ENCODE measurements around the gene DNAH6.
"Not testable (repeated sequence)": the region's sequence is repeated elsewhere in the genome, so short reads cannot be mapped to it uniquely, and the experiment has no call there.

Gene DNAH6

DNA sequence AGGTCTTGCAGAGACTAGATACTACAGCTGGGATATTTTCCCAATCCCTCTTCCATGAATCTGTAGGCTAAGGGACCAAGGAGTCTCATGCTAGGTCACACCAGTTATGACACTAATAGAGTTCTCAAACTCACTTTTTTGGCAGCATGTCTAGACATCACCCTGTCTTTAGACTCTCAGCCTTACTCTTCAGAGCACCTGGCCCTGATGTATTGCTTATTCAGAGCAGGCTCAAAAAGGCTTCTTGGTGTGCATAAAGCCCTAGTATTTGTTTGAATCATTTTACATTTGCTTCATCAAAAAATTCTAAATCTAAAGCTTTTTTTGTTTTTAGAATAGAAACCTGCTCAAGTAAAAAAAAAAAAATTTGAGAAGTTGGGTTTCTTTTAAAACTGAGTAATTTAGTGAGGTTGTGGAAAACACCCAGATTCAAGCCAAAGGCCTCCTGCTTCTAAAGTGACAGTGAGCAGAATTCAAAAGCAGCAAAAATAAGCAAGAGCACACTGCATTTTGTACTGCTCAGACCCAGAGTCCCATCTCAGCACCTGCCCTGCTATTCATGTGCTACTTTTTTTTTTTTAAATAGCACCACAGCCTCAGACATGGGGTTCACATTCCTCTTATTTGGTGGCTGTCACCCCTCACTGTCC, 18.0 kb upstream of the DNAH6 start:
- DNase-seq: no peak

- DNase-seq: not testable (repeated sequence)
Observed at GRCh38 chr2:84511024-84511423, 5.3 kb upstream of the DNAH6 start.

- no peak for DNase-seq
Observed at GRCh38 chr2:84515788-84516187, 510 bp upstream of the DNAH6 start.

DNA sequence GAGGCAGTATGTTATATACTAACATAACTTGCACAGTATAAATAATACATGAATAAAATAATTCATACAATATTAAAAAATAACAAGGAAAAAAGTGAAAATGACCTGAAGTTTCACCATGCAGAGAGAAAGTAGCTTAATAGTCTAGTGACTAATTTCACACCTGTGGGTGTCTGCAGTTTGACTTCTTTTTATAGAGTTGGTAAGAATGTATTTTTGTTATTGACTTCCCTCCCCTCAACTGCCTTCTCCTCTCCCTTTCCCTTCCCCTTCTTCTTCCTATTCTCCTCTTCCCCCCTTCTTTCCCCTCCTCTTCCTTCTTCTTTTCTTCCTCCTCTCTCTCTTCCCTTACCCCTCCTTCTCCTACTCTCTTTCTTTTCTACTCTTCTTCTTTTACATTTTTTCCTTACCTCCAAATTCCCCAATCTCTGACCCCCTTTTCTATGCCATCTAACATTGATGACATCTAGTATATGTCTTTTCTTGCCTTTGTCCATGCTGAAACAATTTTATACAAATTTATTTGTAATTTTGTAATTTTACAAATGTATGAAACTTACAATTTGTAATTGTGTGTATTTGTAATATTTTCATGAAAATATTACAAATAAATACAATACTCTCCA, 3.1 kb downstream of the DNAH6 start:
- DNase-seq: no peak

DNA sequence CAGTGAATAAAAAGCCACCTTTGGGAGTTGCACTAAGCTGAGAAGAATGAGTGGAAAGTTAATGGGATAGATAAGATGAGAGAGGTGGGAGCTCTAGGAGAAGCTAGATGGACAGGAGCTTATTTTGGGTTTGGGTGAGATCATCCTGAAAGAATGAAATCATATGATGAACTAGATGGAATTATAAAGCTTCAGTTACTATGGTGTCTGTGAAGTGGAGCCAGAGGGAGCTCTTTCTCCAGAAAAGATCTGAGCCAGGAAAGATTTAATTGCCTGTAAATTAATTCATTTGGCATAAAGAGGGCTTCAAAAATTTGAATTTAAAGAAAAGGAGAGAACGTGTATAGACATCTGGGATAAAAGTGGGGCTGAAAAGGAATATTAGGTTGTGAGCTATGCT, 10.3 kb downstream of the DNAH6 start:
- DNase-seq: no peak

- no peak for DNase-seq
Observed at GRCh38 chr2:84527137-84528129, 11.1 kb downstream of the DNAH6 start.

DNA sequence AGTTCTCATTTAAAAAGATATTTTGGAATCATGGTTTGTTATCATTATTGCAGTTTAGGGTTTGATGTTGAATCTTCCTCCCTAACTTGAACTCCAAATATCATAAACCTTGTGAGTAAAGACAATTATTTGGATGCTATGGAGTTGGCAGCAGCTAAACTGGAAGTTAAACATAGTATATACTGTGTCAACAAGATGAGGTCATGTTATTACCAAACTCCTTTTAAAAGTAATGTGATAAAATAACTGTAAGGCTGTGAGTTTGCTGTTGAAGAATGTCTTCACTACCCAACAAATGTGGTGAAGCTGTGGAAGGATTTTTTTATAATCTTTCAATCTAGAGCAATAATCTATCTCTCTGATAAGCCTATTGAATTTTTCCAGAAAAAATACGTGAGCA, 16.0 kb downstream of the DNAH6 start:
- no peak for DNase-seq

DNA sequence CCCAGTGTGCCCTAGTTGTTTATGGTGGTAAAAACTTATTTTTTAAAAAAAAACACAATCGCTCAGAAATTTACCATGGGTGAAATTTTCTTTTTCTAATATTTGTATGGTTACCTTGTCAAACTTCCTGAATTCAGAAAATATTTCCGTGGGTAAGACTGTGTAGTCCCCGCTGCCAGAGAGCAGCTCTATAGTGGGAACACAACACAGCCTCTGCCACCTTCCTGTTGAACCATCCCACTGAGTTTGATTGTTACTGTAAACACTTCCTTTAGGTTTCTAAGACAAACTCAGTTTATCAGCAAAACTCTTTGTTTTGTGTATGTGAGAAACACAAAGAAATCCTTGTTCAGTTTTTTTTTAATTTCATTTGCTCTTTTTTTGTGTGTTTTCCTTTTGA, 17.9 kb downstream of the DNAH6 start:
- no peak for DNase-seq

DNA sequence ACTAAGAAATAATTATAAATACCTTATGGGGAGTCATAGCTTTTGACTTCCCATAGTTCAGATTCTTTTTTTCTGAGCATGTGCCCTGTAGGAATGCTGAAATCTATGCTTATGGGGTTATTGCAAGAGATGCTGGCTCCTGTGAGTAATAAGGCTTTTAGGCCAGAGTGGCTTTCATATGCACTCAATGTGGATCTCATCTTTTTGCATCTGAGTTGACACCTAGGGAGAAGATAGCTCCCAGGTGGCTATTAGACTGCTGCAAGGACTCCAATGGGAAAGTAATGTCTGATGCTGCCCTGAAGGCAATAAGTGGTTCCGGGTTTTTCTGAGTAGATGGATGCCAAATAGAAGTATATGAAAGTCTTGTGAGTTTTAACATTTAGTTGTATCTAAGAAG, 21.0 kb downstream of the DNAH6 start:
- no peak for DNase-seq

GRCh38 chr2:84539729-84540128, 23.4 kb downstream of the DNAH6 start:
- no peak for DNase-seq

- DNase-seq: no peak
Observed at GRCh38 chr2:84545005-84545404, 28.7 kb downstream of the DNAH6 start.

DNA sequence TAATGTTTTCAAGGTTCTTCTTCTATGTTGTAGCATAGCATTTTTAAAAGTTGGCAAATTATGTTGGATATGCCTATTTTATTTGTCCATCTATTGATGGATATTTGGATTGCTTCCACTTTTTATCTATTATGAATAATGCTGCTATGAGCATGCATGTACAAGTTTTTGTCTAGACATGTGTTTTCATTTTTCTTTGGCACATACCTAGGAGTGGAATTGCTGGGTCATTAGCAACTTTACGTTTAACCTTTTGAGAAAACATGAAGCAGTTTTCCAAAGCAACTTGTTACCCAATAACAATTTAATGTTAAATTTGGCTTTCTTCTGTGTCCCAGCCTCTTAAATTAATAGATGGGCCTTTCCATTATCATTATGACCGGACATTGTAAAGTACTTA, 30.3 kb downstream of the DNAH6 start:
- no peak for DNase-seq

GRCh38 chr2:84548303-84548702, 32.0 kb downstream of the DNAH6 start:
- no peak for DNase-seq

DNA sequence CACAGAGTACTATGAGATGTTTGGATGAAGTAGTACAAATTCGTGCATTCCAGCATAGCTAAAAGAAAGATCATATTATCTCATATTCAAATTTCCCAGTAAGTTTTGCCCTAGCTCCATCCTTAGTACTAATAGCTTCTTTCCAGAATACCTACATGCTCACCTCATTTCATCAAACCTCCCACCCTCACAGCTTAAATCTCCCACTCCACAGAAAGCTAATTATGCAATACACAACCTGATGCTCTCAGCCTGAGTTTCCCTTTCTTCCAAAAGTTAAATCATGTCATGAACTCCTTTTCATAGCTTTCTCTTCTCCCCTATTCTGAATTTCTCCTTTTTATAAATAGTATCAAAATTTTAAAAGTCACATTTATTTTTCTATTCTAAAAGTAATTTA, 34.6 kb downstream of the DNAH6 start:
- no peak for DNase-seq

- DNase-seq: not testable (repeated sequence)
Observed at GRCh38 chr2:84551526-84551925, 35.2 kb downstream of the DNAH6 start.

DNA sequence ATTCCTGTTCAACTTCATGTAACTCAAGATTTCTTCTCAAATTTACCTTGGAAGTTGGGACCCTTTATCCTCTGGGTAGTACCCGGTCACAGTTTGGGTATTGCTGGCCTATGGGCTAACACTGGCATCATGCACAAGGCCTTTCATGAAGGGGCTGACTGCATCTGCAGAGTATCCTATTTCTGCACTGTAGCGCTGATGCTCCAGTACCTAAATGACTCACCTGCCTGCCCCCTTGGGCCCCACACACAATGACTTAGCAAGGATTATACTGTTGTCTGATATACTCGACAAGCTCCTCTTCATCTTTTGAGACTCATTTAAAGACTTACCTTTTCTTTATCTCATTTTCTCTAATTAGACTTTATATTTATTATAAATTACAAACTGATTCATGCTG, 39.9 kb downstream of the DNAH6 start:
- no peak for DNase-seq

DNA sequence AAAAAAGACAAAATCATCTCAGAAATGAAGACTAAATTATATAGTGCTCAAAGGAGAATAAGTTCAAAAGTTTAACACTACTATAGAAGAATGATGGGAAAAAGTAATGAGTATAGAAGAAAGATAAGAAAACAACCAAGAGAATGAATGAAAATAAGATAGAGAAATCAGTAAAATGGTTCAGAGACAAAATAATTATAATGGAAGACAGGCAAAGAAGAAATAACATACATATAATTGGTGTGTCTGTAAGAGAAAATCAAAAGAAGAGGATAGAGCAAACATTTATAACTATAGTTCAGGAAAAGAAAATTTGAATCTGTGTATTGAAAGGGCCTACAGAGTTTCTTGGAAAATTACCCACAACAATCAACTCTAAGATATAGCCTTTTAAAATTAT, 43.5 kb downstream of the DNAH6 start:
- DNase-seq: no peak

DNA sequence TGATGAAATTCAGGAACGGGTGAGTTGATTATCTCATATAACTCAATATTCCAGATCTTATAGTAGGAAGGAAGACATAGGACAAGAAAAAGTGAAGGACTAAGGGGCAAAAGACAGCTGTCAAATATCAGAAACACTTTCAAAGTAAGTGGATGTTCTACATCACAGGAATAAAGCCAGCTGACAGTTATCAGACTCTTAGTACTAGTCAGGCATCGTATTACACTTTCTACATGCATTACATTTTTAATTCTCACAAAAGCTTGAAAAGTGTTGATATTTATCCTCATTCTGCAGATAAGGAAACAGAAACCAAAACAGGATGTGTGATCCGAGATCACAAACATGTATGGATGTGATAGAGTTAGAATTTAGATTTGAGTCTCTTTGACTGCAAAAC, 63.4 kb downstream of the DNAH6 start:
- no peak for DNase-seq

- DNase-seq: no peak
Observed at GRCh38 chr2:84603911-84604310, 87.6 kb downstream of the DNAH6 start.

DNA sequence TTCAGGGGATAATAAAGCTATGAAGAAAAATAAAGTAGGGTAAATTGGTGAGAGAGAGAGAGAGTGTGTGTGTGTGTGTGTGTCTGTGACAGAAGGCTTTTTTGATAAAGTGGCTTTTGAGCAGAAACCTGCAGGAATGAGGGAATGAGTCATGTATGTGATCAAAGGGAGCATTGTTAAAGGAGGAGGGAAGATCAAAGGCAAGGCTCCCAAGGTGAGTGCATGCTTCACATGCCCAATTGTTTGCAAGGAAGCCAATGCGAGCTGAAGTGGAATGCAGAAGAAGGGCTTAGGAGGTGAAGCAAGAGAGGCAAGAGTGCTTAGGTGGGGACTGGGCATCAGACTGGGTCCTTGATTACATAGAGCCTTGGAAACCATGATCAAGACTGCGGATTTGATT, 96.8 kb downstream of the DNAH6 start:
- no peak for DNase-seq

- DNase-seq: no peak
Observed at GRCh38 chr2:84619794-84620371, 103.6 kb downstream of the DNAH6 start.

DNA sequence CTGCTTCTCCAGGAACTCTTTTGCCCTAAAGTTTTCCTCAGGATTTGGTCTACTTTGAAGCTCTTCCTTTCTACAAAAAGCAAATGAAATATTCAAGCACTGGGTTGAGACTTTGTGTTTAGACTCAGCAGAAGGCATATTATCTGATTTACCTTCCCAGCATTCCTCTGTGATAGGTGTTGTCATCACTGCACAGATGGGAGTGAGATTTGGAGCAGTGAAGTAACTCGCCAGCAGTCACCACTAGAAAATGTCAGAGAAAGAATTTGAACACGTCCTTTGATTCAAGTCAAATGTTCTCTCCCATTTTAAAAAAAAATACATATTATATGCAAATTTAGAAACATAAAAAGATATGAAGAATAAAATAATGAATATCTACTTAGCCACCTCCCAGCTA, 112.2 kb downstream of the DNAH6 start:
- no peak for DNase-seq

DNA sequence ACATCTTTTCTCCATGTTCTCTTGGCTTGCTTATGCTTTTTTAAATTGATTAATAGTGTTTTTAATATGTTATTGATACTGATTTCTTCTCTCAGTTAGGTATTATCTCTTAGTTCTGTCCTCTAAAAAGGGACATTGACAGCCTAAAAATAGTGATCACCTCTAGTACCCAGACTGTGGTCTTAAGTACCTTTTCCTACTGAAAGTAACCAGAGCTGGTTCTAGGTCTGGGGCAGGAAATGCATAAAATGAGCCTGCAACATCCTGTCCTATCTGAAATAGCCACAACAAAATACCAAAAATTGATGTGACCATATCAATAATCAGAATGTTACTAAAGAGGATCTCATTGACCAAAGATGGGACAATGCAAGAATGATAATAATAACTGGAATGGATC, 113.3 kb downstream of the DNAH6 start:
- no peak for DNase-seq

GRCh38 chr2:84631047-84631446, 114.7 kb downstream of the DNAH6 start:
- peak; percentile 30 for DNase-seq
